Measurements from ENCODE around the gene PTAR1.

The PTAR1 gene

GRCh38 chr9:69672596-69673310, 87.1 kb downstream of the PTAR1 start:
- Histone ChIP-seq H3K36me3 (replicated peaks; ENCODE audit: insufficient read depth, low read length) (no peaks in the 10 kb centered on the region), H4K20me1 (ENCODE audit: insufficient read depth, low read length) (no peaks in the 10 kb centered on the region), H3K9ac (ENCODE audit: low read length) (peak overlapping the region; percentile 49; the same call in 1 of the 2 replicates), H3K4me2 (ENCODE audit: low read depth, low read length) (peak overlapping the region; percentile 100), H3K27ac (ENCODE audit: low read length) (no peak overlapping the region), H2AFZ (ENCODE audit: low read length) (peak overlapping the region; percentile 100), H3K9me3 (replicated peaks; ENCODE audit: insufficient read depth, low read length) (no peaks in the 10 kb centered on the region), H3K4me1 (ENCODE audit: low read length) (peaks cover 9% of the 10 kb centered on the region), H3K27me3 (replicated peaks; ENCODE audit: insufficient read depth, low read length) (no peaks in the 10 kb centered on the region), H3K9me2 (replicated peaks; ENCODE audit: insufficient read depth, low read length) (no peaks in the 10 kb centered on the region), H3K4me3 (ENCODE audit: low read length) (peak overlapping the region; percentile 88), H3K79me2 (ENCODE audit: low read length) (no peaks in the 10 kb centered on the region), H3F3A (ENCODE audit: insufficient read depth, low read length) (peaks cover 6% of the 10 kb centered on the region; the same call in 1 of the 2 replicates)
- no peak for TF ChIP-seq EZH2phosphoT487 (IDR thresholded peaks at IDR 0.05; ENCODE audit: low read length)
- TF ChIP-seq, protein P1, sequence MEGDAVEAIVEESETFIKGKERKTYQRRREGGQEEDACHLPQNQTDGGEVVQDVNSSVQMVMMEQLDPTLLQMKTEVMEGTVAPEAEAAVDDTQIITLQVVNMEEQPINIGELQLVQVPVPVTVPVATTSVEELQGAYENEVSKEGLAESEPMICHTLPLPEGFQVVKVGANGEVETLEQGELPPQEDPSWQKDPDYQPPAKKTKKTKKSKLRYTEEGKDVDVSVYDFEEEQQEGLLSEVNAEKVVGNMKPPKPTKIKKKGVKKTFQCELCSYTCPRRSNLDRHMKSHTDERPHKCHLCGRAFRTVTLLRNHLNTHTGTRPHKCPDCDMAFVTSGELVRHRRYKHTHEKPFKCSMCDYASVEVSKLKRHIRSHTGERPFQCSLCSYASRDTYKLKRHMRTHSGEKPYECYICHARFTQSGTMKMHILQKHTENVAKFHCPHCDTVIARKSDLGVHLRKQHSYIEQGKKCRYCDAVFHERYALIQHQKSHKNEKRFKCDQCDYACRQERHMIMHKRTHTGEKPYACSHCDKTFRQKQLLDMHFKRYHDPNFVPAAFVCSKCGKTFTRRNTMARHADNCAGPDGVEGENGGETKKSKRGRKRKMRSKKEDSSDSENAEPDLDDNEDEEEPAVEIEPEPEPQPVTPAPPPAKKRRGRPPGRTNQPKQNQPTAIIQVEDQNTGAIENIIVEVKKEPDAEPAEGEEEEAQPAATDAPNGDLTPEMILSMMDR (IDR thresholded peaks at IDR 0.05; ENCODE audit: low read length), result peak; percentile 82
- DNase-seq, result peak; percentile 85

DNA sequence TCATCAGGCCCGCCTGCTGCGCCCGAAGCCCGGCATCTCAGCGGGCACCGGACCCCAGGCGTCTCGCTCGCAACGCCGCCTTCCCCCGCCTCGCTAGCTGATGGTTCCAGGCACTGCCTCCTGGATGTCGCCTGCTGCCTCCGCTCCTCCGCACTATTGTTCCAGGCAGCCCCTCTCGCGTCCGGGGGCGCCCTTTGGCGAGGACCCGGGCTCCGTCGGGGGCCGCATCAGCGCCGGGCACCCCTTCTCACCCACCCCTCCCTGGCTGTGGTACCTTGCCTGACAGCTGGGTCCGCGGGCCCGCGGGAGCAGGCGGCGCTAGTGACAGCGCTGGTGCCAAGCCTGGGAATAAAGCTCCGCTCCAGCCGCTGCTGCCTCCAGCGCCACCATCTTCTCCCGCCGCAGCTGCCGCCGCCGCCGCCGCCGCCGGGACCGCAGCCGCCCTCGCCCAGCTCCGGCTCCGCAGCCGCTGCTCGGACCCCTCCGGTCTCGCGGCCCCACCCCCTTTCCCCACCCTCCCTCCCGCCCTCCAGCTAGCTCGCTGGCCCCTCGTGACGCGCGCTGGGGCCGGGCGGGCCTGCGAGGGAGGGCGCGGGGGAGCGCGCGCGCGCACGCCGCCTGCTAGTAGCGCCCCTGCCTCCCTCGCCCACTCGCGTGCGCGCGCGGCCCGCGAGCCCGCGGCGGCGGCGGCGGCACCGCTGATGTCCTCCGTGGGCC, 87.8 kb downstream of the PTAR1 start, which contains the start of gene APBA1:
APBA1 (minus strand) TSS at position 493 of the 717 bp plus-strand sequence.
- DNase-seq, result peak; percentile 24
- Histone ChIP-seq H3K27me3 (replicated peaks; ENCODE audit: insufficient read depth, low read length) (no peaks in the 10 kb centered on the region), H3K4me1 (ENCODE audit: low read length) (peaks cover 9% of the 10 kb centered on the region), H3K9me2 (replicated peaks; ENCODE audit: insufficient read depth, low read length) (no peaks in the 10 kb centered on the region), H4K20me1 (ENCODE audit: insufficient read depth, low read length) (no peaks in the 10 kb centered on the region), H2AFZ (ENCODE audit: low read length) (peak within 1 kb of the TSS; percentile 100), H3K4me2 (ENCODE audit: low read depth, low read length) (peak within 1 kb of the TSS; percentile 100), H3K36me3 (replicated peaks; ENCODE audit: insufficient read depth, low read length) (no peaks in the 10 kb centered on the region), H3K9ac (ENCODE audit: low read length) (peak within 1 kb of the TSS; percentile 49; the same call in 1 of the 2 replicates), H3K9me3 (replicated peaks; ENCODE audit: insufficient read depth, low read length) (no peaks in the 10 kb centered on the region), H3F3A (ENCODE audit: insufficient read depth, low read length) (peaks cover 6% of the 10 kb centered on the region; the same call in 1 of the 2 replicates), H3K27ac (ENCODE audit: low read length) (no peak within 1 kb of the TSS), H3K4me3 (ENCODE audit: low read length) (peak within 1 kb of the TSS; percentile 88), H3K79me2 (ENCODE audit: low read length) (no peaks in the 10 kb centered on the region)
- TF ChIP-seq EZH2 (optimal IDR thresholded peaks at IDR 0.05; ENCODE audit: low read depth, low read length) (no peak), EZH2phosphoT487 (IDR thresholded peaks at IDR 0.05; ENCODE audit: low read length) (no peak)
- TF ChIP-seq, protein P1 (IDR thresholded peaks at IDR 0.05; ENCODE audit: low read length), result no peak

- TF ChIP-seq, protein P1 (IDR thresholded peaks at IDR 0.05; ENCODE audit: low read length), result no peak
- TF ChIP-seq EZH2 (optimal IDR thresholded peaks at IDR 0.05; ENCODE audit: low read depth, low read length), result no peak
- no peak for TF ChIP-seq EZH2phosphoT487 (IDR thresholded peaks at IDR 0.05; ENCODE audit: low read length)
- Histone ChIP-seq H2AFZ (ENCODE audit: low read length) (no peak overlapping the region), H3K36me3 (replicated peaks; ENCODE audit: insufficient read depth, low read length) (no peaks in the 10 kb centered on the region), H3K27me3 (replicated peaks; ENCODE audit: insufficient read depth, low read length) (no peaks in the 10 kb centered on the region), H4K20me1 (ENCODE audit: insufficient read depth, low read length) (no peaks in the 10 kb centered on the region), H3K4me3 (ENCODE audit: low read length) (no peak overlapping the region), H3K4me1 (ENCODE audit: low read length) (peaks cover 9% of the 10 kb centered on the region), H3K9me2 (replicated peaks; ENCODE audit: insufficient read depth, low read length) (no peaks in the 10 kb centered on the region), H3K9me3 (replicated peaks; ENCODE audit: insufficient read depth, low read length) (no peaks in the 10 kb centered on the region), H3K4me2 (ENCODE audit: low read depth, low read length) (peak overlapping the region; percentile 44; the same call in 1 of the 2 replicates), H3K9ac (ENCODE audit: low read length) (no peak overlapping the region), H3K27ac (ENCODE audit: low read length) (no peak overlapping the region), H3K79me2 (ENCODE audit: low read length) (no peaks in the 10 kb centered on the region), H3F3A (ENCODE audit: insufficient read depth, low read length) (peaks cover 6% of the 10 kb centered on the region; the same call in 1 of the 2 replicates)
- DNase-seq, result no peak
Measured at GRCh38 chr9:69671311-69671878, 88.4 kb downstream of the PTAR1 start.

Data from MM.1S (cell line).